ENCODE measurements around the gene BDH2.

BDH2 gene

DNA sequence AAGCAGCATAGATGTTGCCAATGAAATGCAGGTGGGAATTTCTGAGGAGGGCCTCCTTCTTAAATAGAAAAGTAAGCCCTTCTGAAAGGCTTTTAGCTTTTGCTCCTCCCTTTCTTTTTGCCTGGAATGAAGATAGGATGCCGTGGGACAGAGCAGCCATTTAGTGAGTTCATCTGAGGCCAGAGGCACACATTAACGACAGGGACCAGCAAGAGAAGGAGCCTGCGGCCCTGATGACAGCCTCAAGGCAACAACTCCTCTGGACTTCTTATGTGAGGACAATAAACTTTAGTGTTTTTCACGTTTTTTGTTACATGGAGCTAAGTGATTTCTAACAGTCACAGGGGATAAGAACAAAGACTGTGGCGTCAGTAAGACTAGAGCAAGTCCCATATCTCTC is 1.1 kb upstream of the BDH2 start:
- Histone ChIP-seq H3K4me3 (ENCODE audit: low read length) (no peak overlapping the region), H3K27me3 (ENCODE audit: control insufficient read depth, insufficient read depth, low read length) (no peaks in the 10 kb centered on the region), H3K36me3 (ENCODE audit: control insufficient read depth, insufficient read depth, low read length) (no peaks in the 10 kb centered on the region), H3K4me1 (ENCODE audit: control insufficient read depth, insufficient read depth, low read length) (peaks cover 13% of the 10 kb centered on the region), H3K9me3 (ENCODE audit: control insufficient read depth, low read length) (no peaks in the 10 kb centered on the region), H3K9ac (ENCODE audit: low read length) (no peak overlapping the region)

DNA sequence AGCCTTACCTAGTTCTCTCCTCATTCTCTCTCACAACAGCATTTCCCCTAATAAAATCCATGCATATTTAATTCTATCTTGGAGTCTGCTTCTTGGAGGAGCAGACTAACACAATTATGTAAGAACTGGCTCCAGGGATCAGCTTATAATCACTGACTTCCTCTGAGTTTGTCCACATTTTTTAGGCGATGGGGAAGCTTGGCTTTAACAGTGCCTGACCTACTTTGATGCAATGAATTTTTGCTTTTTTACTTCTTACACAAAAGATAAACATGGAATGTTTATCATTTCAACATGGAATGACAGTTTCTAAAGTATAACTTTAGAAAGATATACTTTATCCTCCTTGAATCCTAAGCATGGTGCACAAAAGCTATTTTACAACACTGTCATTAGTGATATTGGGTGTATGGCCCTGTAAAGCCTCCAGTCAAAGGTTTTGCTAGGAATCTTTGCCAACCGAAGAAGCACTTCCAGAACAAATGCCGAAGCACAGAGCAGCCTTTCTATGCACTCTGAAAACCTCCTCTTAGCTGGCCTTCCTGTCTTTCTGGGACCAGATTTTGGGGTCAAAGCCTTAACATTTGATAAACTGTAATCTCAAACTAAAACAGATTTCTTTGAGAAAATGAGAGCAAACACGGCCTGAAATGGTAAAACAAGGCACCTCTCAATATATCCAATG is 736 bp downstream of the BDH2 start:
- peak overlapping the region; percentile 47 for H3K9ac ChIP-seq (ENCODE audit: low read length)

DNA sequence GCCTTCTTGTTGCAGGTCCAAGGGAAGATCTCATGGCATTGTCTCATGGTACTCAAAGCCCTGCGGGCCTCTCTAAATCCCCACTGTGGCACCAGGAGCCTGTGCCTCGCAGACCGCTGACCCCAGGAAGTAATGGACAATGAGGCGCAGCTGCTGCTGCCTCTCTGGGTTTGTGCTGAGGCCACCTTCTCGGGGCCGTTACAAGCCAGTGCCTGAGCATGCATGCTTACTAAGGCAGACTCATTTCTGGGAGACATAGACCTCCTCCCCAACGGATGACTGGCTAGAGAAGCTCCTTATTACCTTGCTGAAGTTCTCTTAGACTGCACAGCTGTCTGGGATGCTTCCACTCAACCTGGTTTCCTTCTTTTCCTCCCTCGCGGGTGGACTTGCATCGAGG is 1.3 kb downstream of the BDH2 start:
- no peak overlapping the region for H3K9ac ChIP-seq (ENCODE audit: low read length)
- H3K36me3 ChIP-seq (ENCODE audit: control insufficient read depth, insufficient read depth, low read length), result no peaks in the 10 kb centered on the region
- H3K27me3 ChIP-seq (ENCODE audit: control insufficient read depth, insufficient read depth, low read length), result no peaks in the 10 kb centered on the region
- no peak overlapping the region for H3K4me3 ChIP-seq (ENCODE audit: low read length)
- no peaks in the 10 kb centered on the region for H3K9me3 ChIP-seq (ENCODE audit: control insufficient read depth, low read length)
- H3K4me1 ChIP-seq (ENCODE audit: control insufficient read depth, insufficient read depth, low read length), result peaks cover 13% of the 10 kb centered on the region

More for the DNA sequence above, 736 bp downstream of the BDH2 start:
- peak overlapping the region; percentile 12 for H3K4me3 ChIP-seq (ENCODE audit: low read length)
- no peaks in the 10 kb centered on the region for H3K9me3 ChIP-seq (ENCODE audit: control insufficient read depth, low read length)
- H3K4me1 ChIP-seq (ENCODE audit: control insufficient read depth, insufficient read depth, low read length), result peaks cover 13% of the 10 kb centered on the region
- no peaks in the 10 kb centered on the region for H3K27me3 ChIP-seq (ENCODE audit: control insufficient read depth, insufficient read depth, low read length)
- H3K36me3 ChIP-seq (ENCODE audit: control insufficient read depth, insufficient read depth, low read length), result no peaks in the 10 kb centered on the region

DNA sequence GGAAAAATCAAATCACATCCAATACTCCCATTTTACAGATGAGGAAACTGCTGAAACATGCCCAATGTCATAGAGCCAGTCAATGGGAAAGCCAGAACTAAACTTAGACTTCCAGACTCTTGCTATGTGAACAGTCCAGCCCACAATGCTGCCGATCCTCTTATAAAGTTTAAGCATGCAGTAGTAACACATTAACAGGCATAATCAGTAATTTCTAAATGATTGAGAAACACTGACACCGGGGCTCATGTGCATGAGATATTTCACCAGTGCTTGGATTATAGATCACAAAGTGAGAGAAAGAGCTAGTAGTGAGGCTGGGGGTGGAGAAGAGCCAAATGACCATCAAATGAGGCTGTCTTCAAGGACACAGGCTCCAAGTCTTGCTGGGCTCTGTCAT is 2.5 kb downstream of the BDH2 start:
- no peak overlapping the region for H3K9ac ChIP-seq (ENCODE audit: low read length)
- H3K27me3 ChIP-seq (ENCODE audit: control insufficient read depth, insufficient read depth, low read length), result no peaks in the 10 kb centered on the region
- no peak overlapping the region for H3K4me3 ChIP-seq (ENCODE audit: low read length)
- no peaks in the 10 kb centered on the region for H3K9me3 ChIP-seq (ENCODE audit: control insufficient read depth, low read length)
- H3K36me3 ChIP-seq (ENCODE audit: control insufficient read depth, insufficient read depth, low read length), result no peaks in the 10 kb centered on the region
- peaks cover 13% of the 10 kb centered on the region for H3K4me1 ChIP-seq (ENCODE audit: control insufficient read depth, insufficient read depth, low read length)

DNA sequence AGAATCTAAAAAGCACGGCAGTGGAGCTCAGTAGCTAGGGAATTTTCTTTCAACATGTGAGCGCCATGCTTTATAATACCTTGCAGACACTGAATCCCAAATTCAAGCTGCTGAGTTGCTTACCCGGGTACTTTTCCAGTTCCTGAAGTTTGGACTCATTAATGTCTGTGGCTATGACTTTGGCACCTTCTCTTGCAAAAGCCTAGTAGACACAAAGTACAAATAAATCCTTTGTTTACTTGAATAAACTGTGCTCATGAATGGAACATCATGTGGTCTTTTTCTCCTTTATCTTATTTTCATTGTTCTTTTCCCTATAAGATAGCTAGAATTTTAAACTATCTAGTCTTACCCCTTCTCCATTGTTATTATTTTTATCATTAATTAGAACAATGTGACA is 4.6 kb downstream of the BDH2 start:
- no peaks in the 10 kb centered on the region for H3K9me3 ChIP-seq (ENCODE audit: control insufficient read depth, low read length)
- H3K36me3 ChIP-seq (ENCODE audit: control insufficient read depth, insufficient read depth, low read length), result no peaks in the 10 kb centered on the region
- no peak overlapping the region for H3K4me3 ChIP-seq (ENCODE audit: low read length)
- H3K9ac ChIP-seq (ENCODE audit: low read length), result no peak overlapping the region
- peaks cover 13% of the 10 kb centered on the region for H3K4me1 ChIP-seq (ENCODE audit: control insufficient read depth, insufficient read depth, low read length)
- H3K27me3 ChIP-seq (ENCODE audit: control insufficient read depth, insufficient read depth, low read length), result no peaks in the 10 kb centered on the region

DNA sequence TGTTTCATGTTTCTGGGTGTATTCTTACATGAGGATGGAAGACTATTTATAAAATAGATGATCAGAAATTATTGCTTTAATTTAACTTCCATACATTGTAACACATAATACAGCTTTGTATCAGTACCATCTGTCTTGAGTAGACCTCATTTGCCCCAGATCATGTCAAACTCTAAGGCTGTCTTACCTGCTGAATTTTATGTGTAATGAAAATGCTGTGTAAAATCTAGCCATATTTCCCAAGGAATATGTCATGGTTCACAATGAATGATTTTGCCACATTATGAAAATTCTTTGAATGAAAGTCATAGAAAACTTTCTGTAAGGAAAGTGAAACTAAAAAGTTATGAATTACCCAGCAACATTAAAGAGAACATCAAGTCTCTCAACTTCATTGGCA is 7.4 kb downstream of the BDH2 start:
- Histone ChIP-seq H3K4me1 (ENCODE audit: control insufficient read depth, insufficient read depth, low read length) (peaks cover 3% of the 10 kb centered on the region), H3K9me3 (ENCODE audit: control insufficient read depth, low read length) (no peaks in the 10 kb centered on the region), H3K9ac (ENCODE audit: low read length) (no peak overlapping the region), H3K27me3 (ENCODE audit: control insufficient read depth, insufficient read depth, low read length) (no peaks in the 10 kb centered on the region), H3K36me3 (ENCODE audit: control insufficient read depth, insufficient read depth, low read length) (no peaks in the 10 kb centered on the region), H3K4me3 (ENCODE audit: low read length) (no peak overlapping the region)

DNA sequence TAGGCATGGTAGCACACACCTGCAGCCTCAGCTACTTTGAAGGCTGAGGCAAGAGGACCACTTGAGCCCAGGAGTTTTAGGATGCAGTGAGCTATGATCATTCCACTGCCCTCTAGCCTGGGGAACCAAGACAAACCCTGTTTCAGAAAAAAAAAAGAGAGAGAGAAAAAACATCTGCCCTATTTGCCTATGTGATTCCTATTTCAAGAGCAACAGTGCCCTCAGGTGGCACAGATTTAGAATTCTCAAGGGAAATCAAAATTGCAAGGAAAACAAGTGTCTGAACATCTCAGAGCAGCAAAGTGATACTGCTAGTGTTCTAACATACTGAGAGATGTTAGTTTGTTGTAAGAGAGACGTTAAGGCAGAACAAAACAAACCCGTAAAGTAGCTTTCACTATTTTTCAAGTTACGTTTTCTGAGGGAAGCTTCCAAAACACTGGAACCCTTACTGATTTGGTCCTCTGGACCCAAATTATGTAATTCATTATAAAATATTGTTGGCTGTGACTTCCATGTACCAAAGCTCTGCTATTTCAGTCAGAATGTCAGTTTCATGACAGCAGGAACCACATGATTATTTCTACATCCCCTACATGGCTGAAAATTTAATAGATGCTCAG is 7.9 kb downstream of the BDH2 start:
- Histone ChIP-seq H3K9me3 (ENCODE audit: control insufficient read depth, low read length) (no peaks in the 10 kb centered on the region), H3K27me3 (ENCODE audit: control insufficient read depth, insufficient read depth, low read length) (no peaks in the 10 kb centered on the region), H3K36me3 (ENCODE audit: control insufficient read depth, insufficient read depth, low read length) (no peaks in the 10 kb centered on the region), H3K9ac (ENCODE audit: low read length) (no peak overlapping the region), H3K4me3 (ENCODE audit: low read length) (no peak overlapping the region), H3K4me1 (ENCODE audit: control insufficient read depth, insufficient read depth, low read length) (no peaks in the 10 kb centered on the region)

DNA sequence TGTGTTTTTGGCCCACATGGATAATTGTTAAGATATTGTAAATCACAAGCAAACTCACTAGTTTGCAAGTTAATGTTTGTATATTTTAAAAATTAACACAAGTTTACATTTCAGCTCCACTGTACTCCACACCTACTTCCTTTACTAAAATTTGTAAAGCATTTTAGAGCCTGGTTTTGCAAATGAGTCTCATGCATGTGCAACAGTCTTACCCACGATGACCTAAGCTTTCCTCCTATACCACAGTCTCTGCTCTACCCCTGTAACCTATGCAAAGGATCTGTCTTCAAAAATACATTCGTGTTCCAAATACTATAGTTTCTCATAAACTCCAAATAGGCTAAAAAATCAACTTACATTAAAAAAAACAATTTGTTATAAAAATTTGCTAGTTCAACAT is 10.2 kb downstream of the BDH2 start:
- no peak overlapping the region for H3K9ac ChIP-seq (ENCODE audit: low read length)
- no peak overlapping the region for H3K4me3 ChIP-seq (ENCODE audit: low read length)
- no peaks in the 10 kb centered on the region for H3K9me3 ChIP-seq (ENCODE audit: control insufficient read depth, low read length)
- peaks cover 14% of the 10 kb centered on the region for H3K4me1 ChIP-seq (ENCODE audit: control insufficient read depth, insufficient read depth, low read length)
- no peaks in the 10 kb centered on the region for H3K36me3 ChIP-seq (ENCODE audit: control insufficient read depth, insufficient read depth, low read length)
- H3K27me3 ChIP-seq (ENCODE audit: control insufficient read depth, insufficient read depth, low read length), result no peaks in the 10 kb centered on the region

DNA sequence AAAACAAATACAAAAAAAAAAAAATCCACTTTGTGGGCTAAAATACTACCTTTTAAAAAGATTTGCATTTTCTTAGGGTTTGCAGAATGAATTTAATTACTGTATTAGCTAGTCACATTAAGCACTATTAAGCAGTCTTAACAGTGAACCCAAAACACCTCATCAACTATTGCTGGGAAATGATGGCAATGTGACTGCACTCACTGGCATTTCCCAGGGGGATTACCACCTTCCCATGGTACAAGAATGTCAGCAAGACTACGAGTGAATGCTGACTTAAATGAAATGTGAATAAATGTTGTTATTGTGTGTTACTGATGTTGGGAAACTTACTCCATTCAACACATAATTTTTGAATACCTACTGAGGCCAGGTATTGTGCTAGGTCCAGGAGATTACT is 13.1 kb downstream of the BDH2 start:
- H3K4me1 ChIP-seq (ENCODE audit: control insufficient read depth, insufficient read depth, low read length), result peaks cover 19% of the 10 kb centered on the region
- no peaks in the 10 kb centered on the region for H3K36me3 ChIP-seq (ENCODE audit: control insufficient read depth, insufficient read depth, low read length)
- H3K27me3 ChIP-seq (ENCODE audit: control insufficient read depth, insufficient read depth, low read length), result no peaks in the 10 kb centered on the region
- no peak overlapping the region for H3K4me3 ChIP-seq (ENCODE audit: low read length)
- H3K9me3 ChIP-seq (ENCODE audit: control insufficient read depth, low read length), result no peaks in the 10 kb centered on the region
- no peak overlapping the region for H3K9ac ChIP-seq (ENCODE audit: low read length)

DNA sequence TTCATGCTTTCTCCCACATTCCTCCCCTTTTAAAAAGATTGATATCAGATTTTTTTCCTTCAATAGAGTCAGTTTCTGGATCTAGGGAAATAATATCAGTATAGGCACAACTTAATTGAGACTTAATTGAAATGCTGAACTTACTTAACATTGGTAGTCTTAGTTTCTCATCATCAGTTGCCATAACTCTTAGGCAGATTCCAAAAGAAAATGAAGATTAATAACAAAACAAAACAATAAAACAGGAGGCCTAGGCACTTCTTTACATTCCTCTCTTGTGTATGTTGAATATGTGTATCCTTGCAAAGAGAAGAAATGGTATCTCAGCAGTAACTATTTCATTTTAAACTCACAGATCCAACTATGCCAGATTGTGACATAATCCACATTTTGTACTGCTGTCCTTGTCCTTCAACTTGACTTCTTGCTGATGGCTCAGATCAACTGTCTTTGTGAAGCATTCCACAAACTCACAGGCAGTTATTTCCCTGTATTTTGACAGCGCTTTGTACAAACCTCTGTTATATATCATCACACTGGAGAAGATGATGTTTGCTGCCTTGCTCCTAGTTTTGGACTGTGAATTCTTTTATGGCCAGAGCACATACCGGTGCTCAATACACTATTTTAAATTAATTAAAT is 14.0 kb downstream of the BDH2 start:
- H3K9ac ChIP-seq (ENCODE audit: low read length), result no peak overlapping the region
- no peaks in the 10 kb centered on the region for H3K36me3 ChIP-seq (ENCODE audit: control insufficient read depth, insufficient read depth, low read length)
- H3K9me3 ChIP-seq (ENCODE audit: control insufficient read depth, low read length), result no peaks in the 10 kb centered on the region
- peaks cover 19% of the 10 kb centered on the region for H3K4me1 ChIP-seq (ENCODE audit: control insufficient read depth, insufficient read depth, low read length)
- no peaks in the 10 kb centered on the region for H3K27me3 ChIP-seq (ENCODE audit: control insufficient read depth, insufficient read depth, low read length)
- H3K4me3 ChIP-seq (ENCODE audit: low read length), result no peak overlapping the region

DNA sequence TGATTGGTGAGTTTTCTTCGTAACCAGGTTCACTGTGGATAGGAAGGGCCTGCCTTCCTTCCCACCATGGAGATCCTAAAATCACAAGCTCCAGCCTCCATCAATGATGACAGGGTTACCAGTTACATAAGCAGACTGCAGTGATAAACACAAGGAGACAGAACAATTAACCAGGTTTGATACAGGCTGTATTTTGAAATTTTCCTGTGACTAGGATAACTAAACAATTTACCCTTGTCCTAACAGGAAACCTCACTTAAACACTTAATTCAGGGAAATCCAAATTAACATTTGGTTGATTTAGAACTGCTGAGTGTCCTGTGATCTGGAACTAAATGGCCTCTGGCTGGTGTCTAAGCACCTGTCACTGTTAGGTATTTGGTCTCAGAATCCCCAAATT is 20.0 kb downstream of the BDH2 start:
- no peak overlapping the region for H3K9ac ChIP-seq (ENCODE audit: low read length)
- H3K27me3 ChIP-seq (ENCODE audit: control insufficient read depth, insufficient read depth, low read length), result no peaks in the 10 kb centered on the region
- peaks cover 19% of the 10 kb centered on the region for H3K4me1 ChIP-seq (ENCODE audit: control insufficient read depth, insufficient read depth, low read length)
- no peak overlapping the region for H3K4me3 ChIP-seq (ENCODE audit: low read length)
- H3K36me3 ChIP-seq (ENCODE audit: control insufficient read depth, insufficient read depth, low read length), result no peaks in the 10 kb centered on the region
- H3K9me3 ChIP-seq (ENCODE audit: control insufficient read depth, low read length), result no peaks in the 10 kb centered on the region

DNA sequence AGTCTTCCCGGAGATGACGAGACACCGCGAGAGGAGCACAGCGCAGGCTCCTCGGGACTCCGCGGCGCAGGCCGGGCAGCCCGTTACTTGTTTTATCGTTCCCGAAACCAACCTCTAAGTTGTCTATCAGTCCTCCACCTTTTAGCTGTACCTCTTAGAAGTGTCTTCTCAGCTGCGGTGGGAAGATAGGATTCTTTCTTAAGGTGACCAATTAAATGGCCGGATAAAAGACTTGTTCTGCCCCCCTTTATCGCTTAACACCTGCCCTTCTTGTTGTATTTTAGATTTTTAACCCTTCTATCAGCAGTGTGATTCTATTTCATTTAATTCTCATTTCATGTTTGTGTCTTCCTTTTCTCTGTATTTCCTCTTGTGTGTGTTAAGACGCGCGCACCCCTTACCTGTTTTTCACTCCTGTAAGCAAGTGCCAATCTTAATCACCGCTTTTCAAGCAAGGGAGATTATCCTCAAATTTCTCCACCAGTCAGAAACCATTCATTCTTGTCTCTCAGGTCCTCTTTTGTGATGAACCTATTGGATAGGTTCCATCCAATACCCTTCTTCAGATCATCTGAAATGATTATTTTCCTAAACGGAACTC is 22.8 kb downstream of the BDH2 start, which contains the start of gene SLC9B2:
Gene SLC9B2, minus strand, starts transcription at position 15 of the 601 bp plus-strand sequence. CDS start 9,211 bp downstream, outside the sequence.
- H3K36me3 ChIP-seq (ENCODE audit: control insufficient read depth, insufficient read depth, low read length), result no peaks in the 10 kb centered on the region
- no peaks in the 10 kb centered on the region for H3K27me3 ChIP-seq (ENCODE audit: control insufficient read depth, insufficient read depth, low read length)
- H3K9me3 ChIP-seq (ENCODE audit: control insufficient read depth, low read length), result no peaks in the 10 kb centered on the region
- peak within 1 kb of the TSS; percentile 68 for H3K9ac ChIP-seq (ENCODE audit: low read length)
- H3K4me1 ChIP-seq (ENCODE audit: control insufficient read depth, insufficient read depth, low read length), result peaks cover 19% of the 10 kb centered on the region
- peak within 1 kb of the TSS; percentile 54 for H3K4me3 ChIP-seq (ENCODE audit: low read length)
